BLaER1 (cell line): ENCODE data around the gene COL2A1.

Source experiments
- H3K27ac ChIP-seq: shearing (Covaris generic); formaldehyde crosslinking; 2 replicates; pipeline ENCODE4 v1.8.1; 2022
- H3K27me3 ChIP-seq: shearing (Covaris generic); formaldehyde crosslinking; 2 replicates; pipeline ENCODE4 v1.8.1; 2022
- H3K36me3 ChIP-seq: shearing (Covaris generic); formaldehyde crosslinking; 2 replicates; pipeline ENCODE4 v1.8.1; 2022
- H3K4me1 ChIP-seq: shearing (Covaris generic); formaldehyde crosslinking; 2 replicates; pipeline ENCODE4 v1.8.1; 2022
- H3K4me2 ChIP-seq: shearing (Covaris generic); formaldehyde crosslinking; 2 replicates; pipeline ENCODE4 v1.8.1; 2022
- H3K4me3 ChIP-seq: shearing (Covaris generic); formaldehyde crosslinking; 2 replicates; pipeline ENCODE4 v1.8.1; 2022
- H3K9ac ChIP-seq: shearing (Covaris generic); formaldehyde crosslinking; 2 replicates; pipeline ENCODE4 v1.8.1; 2022
- H3K9me3 ChIP-seq: shearing (Covaris generic); formaldehyde crosslinking; 2 replicates; pipeline ENCODE4 v1.8.1; 2022
- H4K20me1 ChIP-seq: shearing (Covaris generic); formaldehyde crosslinking; 2 replicates; pipeline ENCODE4 v1.8.1; 2022
- Cebpa-rat ChIP-seq: shearing (Covaris generic); IDR thresholded peaks from 2 replicates; pipeline ENCODE4 v1.8.1; 2022

COL2A1 gene

DNA sequence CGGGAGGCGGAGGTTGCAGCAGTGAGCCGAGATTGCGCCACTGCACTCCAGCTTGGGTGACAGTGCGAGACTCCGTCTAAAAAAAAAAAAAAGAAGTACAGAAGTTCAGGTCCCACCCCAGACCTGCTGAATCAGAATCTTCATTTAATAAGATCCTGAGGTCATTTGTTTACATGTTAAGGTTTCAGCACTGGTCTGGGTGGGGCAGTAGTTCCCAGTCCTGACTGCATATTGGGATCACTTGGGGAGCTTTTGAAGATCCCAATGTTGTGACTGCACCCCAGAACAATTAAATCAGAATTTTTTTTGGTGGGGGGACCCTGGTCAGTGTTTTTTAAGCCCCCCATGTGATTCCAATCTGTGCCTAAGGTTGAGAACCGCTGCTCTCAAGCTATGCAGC lies 11.7 kb upstream of the COL2A1 start:
- no peaks in the 10 kb centered on the region for H3K9me3 ChIP-seq
- H3K27me3 ChIP-seq: no peaks in the 10 kb centered on the region

DNA sequence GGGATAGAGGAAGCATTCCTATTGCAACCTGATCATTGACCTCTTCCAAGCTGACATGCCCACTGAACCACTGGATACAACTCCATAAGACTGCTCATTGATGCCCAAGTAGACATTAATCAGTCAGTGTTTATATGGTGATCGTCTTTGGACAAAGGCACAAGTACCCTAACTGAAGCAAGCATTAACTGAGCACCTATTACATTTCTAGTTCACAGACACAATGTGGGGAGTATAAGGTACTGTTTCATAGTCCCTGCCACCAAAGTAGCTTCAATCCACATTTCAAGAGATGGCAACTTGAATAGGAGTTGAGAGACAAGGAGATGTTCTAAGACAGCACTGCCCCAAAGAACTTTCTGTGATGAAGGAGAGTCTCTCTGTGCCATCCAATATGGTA lies 10.9 kb upstream of the COL2A1 start:
- no peaks in the 10 kb centered on the region for H3K27me3 ChIP-seq
- H3K4me3 ChIP-seq: no peak overlapping the region
- no peaks in the 10 kb centered on the region for H3K36me3 ChIP-seq
- no peak for TF ChIP-seq Cebpa-rat
- no peaks in the 10 kb centered on the region for H3K9me3 ChIP-seq
- no peaks in the 10 kb centered on the region for H4K20me1 ChIP-seq
- H3K9ac ChIP-seq: no peak overlapping the region
- H3K4me1 ChIP-seq: 0 out of 2 replicates have a peak, but pooled peaks cover 6% of the 10 kb centered on the region
- no peak overlapping the region for H3K27ac ChIP-seq
- no peak overlapping the region for H3K4me2 ChIP-seq

More for the DNA sequence above, 11.7 kb upstream of the COL2A1 start:
- no peak for TF ChIP-seq Cebpa-rat
- H3K4me1 ChIP-seq: no peaks in the 10 kb centered on the region
- no peaks in the 10 kb centered on the region for H4K20me1 ChIP-seq
- H3K9ac ChIP-seq: no peak overlapping the region
- H3K4me3 ChIP-seq: no peak overlapping the region
- H3K27ac ChIP-seq: no peak overlapping the region
- H3K4me2 ChIP-seq: no peak overlapping the region
- no peaks in the 10 kb centered on the region for H3K36me3 ChIP-seq

DNA sequence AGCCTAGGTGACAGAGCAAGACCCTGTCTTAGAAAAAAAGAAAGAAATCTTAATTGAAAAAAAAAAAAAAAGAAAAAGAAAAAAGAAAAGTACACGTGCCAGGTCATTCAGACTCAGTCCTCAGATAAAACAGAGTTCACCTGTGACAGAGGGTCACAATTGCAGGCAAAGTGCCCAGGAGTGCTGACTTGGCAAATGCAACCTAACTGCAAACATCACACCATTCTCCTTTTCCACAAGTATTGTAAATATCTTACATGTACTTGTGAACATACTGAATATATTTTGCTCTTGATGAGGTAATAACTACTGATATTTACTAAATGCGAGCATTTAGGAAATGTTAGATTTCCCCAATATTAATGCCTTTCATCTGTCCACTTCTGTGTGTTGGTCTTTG lies 9.0 kb upstream of the COL2A1 start:
- no peaks in the 10 kb centered on the region for H3K36me3 ChIP-seq
- peaks cover 4% of the 10 kb centered on the region; the same call in 1 of the 2 replicates for H3K27me3 ChIP-seq
- no peak for TF ChIP-seq Cebpa-rat
- H3K9me3 ChIP-seq: no peaks in the 10 kb centered on the region
- H3K4me3 ChIP-seq: no peak overlapping the region
- H3K9ac ChIP-seq: no peak overlapping the region
- no peak overlapping the region for H3K4me2 ChIP-seq
- H3K4me1 ChIP-seq: 0 out of 2 replicates have a peak, but pooled peaks cover 6% of the 10 kb centered on the region
- H4K20me1 ChIP-seq: no peaks in the 10 kb centered on the region
- no peak overlapping the region for H3K27ac ChIP-seq

DNA sequence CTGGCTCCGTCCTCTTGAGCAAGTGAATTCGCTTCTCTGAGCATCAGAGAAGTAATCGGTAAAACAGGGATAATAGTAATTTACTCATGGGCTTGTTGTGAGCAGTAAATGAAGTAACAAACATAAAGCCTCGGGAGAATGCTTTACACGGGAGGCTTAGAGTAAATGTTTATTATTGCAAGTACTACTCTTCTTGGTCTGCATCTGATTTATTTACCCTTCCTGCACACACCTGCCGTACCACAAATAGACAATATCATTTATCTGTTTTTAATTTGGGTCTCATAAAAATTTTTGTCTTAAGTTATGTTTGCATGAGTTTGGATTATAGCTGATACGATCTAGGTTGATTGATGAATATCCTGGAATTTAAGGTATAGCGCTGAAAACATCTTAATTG lies 7.8 kb upstream of the COL2A1 start:
- no peak overlapping the region for H3K4me2 ChIP-seq
- no peak overlapping the region for H3K4me3 ChIP-seq
- no peak overlapping the region for H3K9ac ChIP-seq
- TF ChIP-seq Cebpa-rat: no peak
- H4K20me1 ChIP-seq: no peaks in the 10 kb centered on the region
- H3K4me1 ChIP-seq: 0 out of 2 replicates have a peak, but pooled peaks cover 6% of the 10 kb centered on the region
- no peaks in the 10 kb centered on the region for H3K36me3 ChIP-seq
- no peaks in the 10 kb centered on the region for H3K9me3 ChIP-seq
- peaks cover 6% of the 10 kb centered on the region; the same call in 1 of the 2 replicates for H3K27me3 ChIP-seq
- no peak overlapping the region for H3K27ac ChIP-seq

DNA sequence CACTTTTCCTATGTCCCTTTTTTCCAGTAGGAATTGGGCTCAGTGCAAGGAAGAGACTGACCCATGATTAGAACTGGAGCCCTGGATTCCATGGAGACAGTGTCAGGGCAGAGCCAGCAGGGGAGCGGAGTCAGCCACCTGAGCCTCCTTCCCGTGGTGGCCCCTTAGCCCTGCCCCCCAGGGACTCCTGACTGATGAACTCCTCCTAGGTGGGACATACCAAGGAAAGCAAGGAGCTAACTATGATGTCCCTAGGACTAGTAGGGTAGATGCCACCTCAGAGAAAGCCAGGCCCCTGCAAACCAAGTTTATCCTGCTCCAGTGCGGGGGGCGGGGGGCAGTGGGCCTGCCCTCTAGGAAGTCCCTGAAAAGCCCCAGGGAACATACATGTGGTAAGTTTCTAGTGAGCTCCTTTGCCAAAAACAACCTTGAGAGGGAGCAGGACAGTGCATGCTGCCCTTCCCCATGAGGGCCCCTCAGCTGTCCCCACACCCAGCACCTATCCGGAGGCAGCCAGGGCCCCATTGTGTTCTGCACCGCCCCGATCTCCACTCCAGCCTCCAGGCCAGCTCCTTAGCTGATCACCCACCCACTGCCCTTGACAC lies 6.2 kb upstream of the COL2A1 start:
- Histone ChIP-seq H3K27ac (no peak overlapping the region), H3K9ac (no peak overlapping the region), H3K9me3 (no peaks in the 10 kb centered on the region), H4K20me1 (0 out of 2 replicates have a peak, but pooled peaks cover under 1% of the 10 kb centered on the region), H3K36me3 (no peaks in the 10 kb centered on the region), H3K4me2 (no peak overlapping the region), H3K27me3 (peaks cover 18% of the 10 kb centered on the region), H3K4me3 (no peak overlapping the region), H3K4me1 (0 out of 2 replicates have a peak, but pooled peaks cover 6% of the 10 kb centered on the region)
- TF ChIP-seq Cebpa-rat: no peak

DNA sequence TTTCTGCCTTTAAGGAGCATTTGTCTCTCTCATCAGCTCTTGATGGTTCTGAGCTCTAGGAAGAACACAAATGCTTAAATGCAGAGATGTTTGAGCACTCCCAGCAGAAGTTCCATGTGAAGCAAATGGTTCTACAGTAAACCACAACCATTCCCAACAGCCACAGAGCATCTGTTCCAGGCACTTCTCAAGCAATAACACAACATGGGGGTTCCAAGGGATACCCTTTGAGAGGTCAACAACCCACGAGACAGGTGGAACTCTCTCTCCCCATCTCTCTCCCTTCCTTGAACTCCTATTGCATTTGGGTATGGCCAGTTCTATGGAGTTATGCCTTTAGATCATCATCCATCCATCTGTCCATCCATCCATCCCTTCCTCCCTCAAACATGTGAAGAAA lies 5.2 kb upstream of the COL2A1 start:
- Histone ChIP-seq H3K36me3 (no peaks in the 10 kb centered on the region), H3K27me3 (peaks cover 28% of the 10 kb centered on the region), H3K4me2 (no peak overlapping the region), H3K9me3 (no peaks in the 10 kb centered on the region), H3K27ac (no peak overlapping the region), H3K4me1 (peaks cover 13% of the 10 kb centered on the region), H3K4me3 (no peak overlapping the region), H3K9ac (no peak overlapping the region), H4K20me1 (peaks cover 10% of the 10 kb centered on the region; the same call in 1 of the 2 replicates)
- no peak for TF ChIP-seq Cebpa-rat

DNA sequence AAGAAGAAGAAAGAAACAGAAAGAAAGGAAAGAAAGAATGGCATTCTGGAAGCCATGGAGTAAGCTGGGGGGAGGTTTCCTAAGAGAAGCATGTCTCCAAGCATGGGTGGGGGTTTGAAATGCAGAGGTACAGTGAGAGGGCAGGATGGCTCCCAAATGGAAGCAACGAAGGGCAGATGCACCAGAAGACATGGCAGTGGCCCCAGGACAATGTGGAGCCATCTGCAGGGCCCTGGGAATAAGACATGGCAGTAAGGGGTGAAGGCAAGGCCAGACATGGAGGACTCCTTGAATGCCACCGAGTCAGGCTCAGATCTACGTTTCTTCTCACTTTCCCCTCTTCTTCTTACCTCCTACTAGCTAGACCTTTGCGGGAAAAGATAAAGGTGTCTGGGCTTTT lies 4.7 kb upstream of the COL2A1 start:
- Histone ChIP-seq H4K20me1 (peaks cover 15% of the 10 kb centered on the region), H3K4me2 (no peak overlapping the region), H3K36me3 (no peaks in the 10 kb centered on the region), H3K9ac (no peak overlapping the region), H3K4me3 (no peak overlapping the region), H3K4me1 (peaks cover 18% of the 10 kb centered on the region), H3K27ac (no peak overlapping the region), H3K9me3 (no peaks in the 10 kb centered on the region), H3K27me3 (peaks cover 33% of the 10 kb centered on the region)
- TF ChIP-seq Cebpa-rat: no peak

DNA sequence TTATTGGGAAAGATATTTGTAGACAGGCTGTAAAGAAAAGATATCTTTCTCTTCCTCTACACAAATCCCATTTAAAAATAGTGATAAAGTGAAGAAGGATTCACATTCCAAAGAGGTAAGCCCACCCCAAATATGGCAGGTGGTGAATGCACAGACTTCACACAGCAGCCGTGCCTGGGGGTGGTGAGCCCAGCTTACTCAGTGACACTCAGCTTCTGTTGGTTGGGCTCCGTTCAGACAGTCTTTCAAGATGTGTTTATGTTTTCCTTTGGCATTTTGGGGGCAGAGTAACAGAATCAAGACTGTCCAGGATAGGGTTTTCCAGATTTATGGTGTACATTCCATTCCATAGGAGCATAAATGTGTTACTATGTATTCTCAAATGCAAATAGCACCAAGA lies 4.1 kb upstream of the COL2A1 start:
- no peaks in the 10 kb centered on the region for H3K36me3 ChIP-seq
- H3K9ac ChIP-seq: no peak overlapping the region
- H3K4me3 ChIP-seq: no peak overlapping the region
- H3K4me2 ChIP-seq: no peak overlapping the region
- peaks cover 21% of the 10 kb centered on the region for H4K20me1 ChIP-seq
- H3K27me3 ChIP-seq: peaks cover 39% of the 10 kb centered on the region
- H3K9me3 ChIP-seq: no peaks in the 10 kb centered on the region
- peaks cover 24% of the 10 kb centered on the region for H3K4me1 ChIP-seq
- H3K27ac ChIP-seq: no peak overlapping the region
- TF ChIP-seq Cebpa-rat: no peak

DNA sequence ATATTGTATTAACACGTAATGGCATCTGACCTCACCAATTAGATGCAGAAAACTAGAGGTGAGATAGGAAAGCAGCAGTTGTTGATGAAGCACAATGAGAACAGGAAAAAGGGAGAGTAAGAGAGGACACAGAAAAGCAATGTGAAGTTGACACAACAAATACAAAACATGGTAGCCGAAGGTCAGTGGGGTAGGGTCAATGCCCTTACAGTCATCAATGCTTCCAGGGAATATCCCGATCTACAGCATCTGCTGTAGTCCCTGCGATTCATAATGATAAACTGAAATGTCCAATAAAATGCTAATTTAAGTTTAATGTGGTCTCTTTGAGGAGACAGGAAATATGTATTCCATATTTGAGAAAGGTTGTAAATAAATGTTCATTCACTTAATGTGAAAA lies 2.9 kb upstream of the COL2A1 start:
- Histone ChIP-seq H3K4me2 (no peak overlapping the region), H3K36me3 (no peaks in the 10 kb centered on the region), H3K9ac (no peak overlapping the region), H4K20me1 (peaks cover 33% of the 10 kb centered on the region), H3K27me3 (peaks cover 51% of the 10 kb centered on the region), H3K9me3 (no peaks in the 10 kb centered on the region), H3K4me3 (no peak overlapping the region), H3K4me1 (peaks cover 29% of the 10 kb centered on the region), H3K27ac (no peak overlapping the region)
- no peak for TF ChIP-seq Cebpa-rat

DNA sequence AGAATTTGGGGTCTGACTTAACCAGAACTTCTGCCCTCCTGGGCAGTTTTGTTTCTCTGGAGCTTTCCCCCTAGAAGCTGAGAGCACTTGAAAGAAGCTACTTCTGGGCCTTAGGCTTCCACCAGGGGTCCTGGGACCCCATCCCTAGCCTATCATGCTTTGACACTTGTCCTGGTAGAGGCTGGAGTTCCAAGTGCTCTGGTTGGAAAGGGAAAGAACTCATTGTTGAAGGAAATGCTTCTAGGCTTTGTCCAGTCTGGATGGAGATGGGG lies 1.4 kb upstream of the COL2A1 start:
- peaks cover 48% of the 10 kb centered on the region for H4K20me1 ChIP-seq
- H3K27ac ChIP-seq: no peak overlapping the region
- H3K36me3 ChIP-seq: no peaks in the 10 kb centered on the region
- H3K4me2 ChIP-seq: no peak overlapping the region
- H3K9me3 ChIP-seq: no peaks in the 10 kb centered on the region
- peaks cover 66% of the 10 kb centered on the region for H3K27me3 ChIP-seq
- TF ChIP-seq Cebpa-rat: no peak
- H3K4me1 ChIP-seq: peaks cover 42% of the 10 kb centered on the region
- no peak overlapping the region for H3K4me3 ChIP-seq
- no peak overlapping the region for H3K9ac ChIP-seq
